HG03457 (cell line): ENCODE measurements around the gene CNPY1.

ENCODE experiments used
- ATAC-seq: cut with Tn5 transposase; IDR thresholded peaks from one replicate; pipeline ENCODE4 v1.9.1; 2021; ENCODE audit warnings: moderate number of reproducible peaks; ENCODE audit not compliant: unreplicated experiment

The CNPY1 gene

GRCh38 chr7:155514296-155514695 lies 32.1 kb downstream of the CNPY1 start:
- no peak for ATAC-seq

GRCh38 chr7:155513543-155514285 lies 32.6 kb downstream of the CNPY1 start:
- no peak for ATAC-seq

GRCh38 chr7:155512246-155512887 lies 34.0 kb downstream of the CNPY1 start:
- ATAC-seq, result no peak

- no peak for ATAC-seq
Observed at GRCh38 chr7:155511702-155511996, 34.7 kb downstream of the CNPY1 start.

- no peak for ATAC-seq
Observed at GRCh38 chr7:155510975-155511701, 35.2 kb downstream of the CNPY1 start.

- no peak for ATAC-seq
Observed at GRCh38 chr7:155509725-155510551, 36.4 kb downstream of the CNPY1 start.

- no peak for ATAC-seq
Observed at GRCh38 chr7:155509359-155509724, 37.0 kb downstream of the CNPY1 start.

GRCh38 chr7:155508376-155509358 lies 37.7 kb downstream of the CNPY1 start:
- no peak for ATAC-seq

- no peak for ATAC-seq
Observed at GRCh38 chr7:155507576-155507975, 38.8 kb downstream of the CNPY1 start.

- no peak for ATAC-seq
Observed at GRCh38 chr7:155506854-155507337, 39.5 kb downstream of the CNPY1 start.

- ATAC-seq, result no peak
Observed at GRCh38 chr7:155505422-155505793, 41.0 kb downstream of the CNPY1 start.

GRCh38 chr7:155497149-155497901 lies 49.0 kb downstream of the CNPY1 start:
- ATAC-seq, result no peak

GRCh38 chr7:155496267-155497005 lies 49.9 kb downstream of the CNPY1 start:
- no peak for ATAC-seq

- no peak for ATAC-seq
Observed at GRCh38 chr7:155495440-155496248, 50.7 kb downstream of the CNPY1 start.

GRCh38 chr7:155494551-155494950 lies 51.8 kb downstream of the CNPY1 start:
- no peak for ATAC-seq

GRCh38 chr7:155493744-155494538 lies 52.4 kb downstream of the CNPY1 start:
- no peak for ATAC-seq

GRCh38 chr7:155491812-155492211 lies 54.5 kb downstream of the CNPY1 start:
- no peak for ATAC-seq
